SK-N-SH (cell line): Measurements from ENCODE around the gene PARP14. TPM values are rescaled to one million over a fixed set of nuclear protein-coding genes. Genes with fewer than 3 reads are reported as not detected.
A peak's percentile ranks its signal among the peaks of the same experiment; 100 is the strongest.

Experiments
- CTCF ChIA-PET: fragments of 300-600, 350-600 bp; formaldehyde crosslinking; extraction: SDS; loops from one replicate; lab custom pipeline; 2021; lab: Yijun Ruan, JAX
- POLR2A ChIA-PET: fragments of 350-600 bp; sonication (Branson Sonifier 250); formaldehyde crosslinking; extraction: SDS; loops from one replicate; lab custom pipeline; 2020; ENCODE audit warnings: antibody characterized with exemption, inconsistent platforms; lab: Yijun Ruan, JAX
- DNase-seq: peaks from one replicate; pipeline ENCODE4 v3.0.0; 2012
- H2AFZ ChIP-seq: fragments of 200-600 bp; sonication (generic); 2 replicates; pipeline ENCODE4 v1.8.1; 2016; ENCODE audit warnings: antibody characterized with exemption, mild to moderate bottlenecking, low read depth
- H3F3A ChIP-seq: fragments of 200-600 bp; sonication (generic); replicated peaks from 2 replicates; pipeline ENCODE3; 2016; ENCODE audit warnings: antibody characterized with exemption, mild to moderate bottlenecking; ENCODE audit not compliant: insufficient read depth
- H3K27ac ChIP-seq, 2 experiments: fragments of 200-500 bp in 1 of 2; fragments of 200-600 bp in 1 of 2; sonication (Bioruptor generic) in 1 of 2; sonication (generic), shearing (Covaris generic) in 1 of 2; 2 replicates each; pipeline versions ENCODE4 v1.5.1 to v1.6.1; 2014 to 2016; ENCODE audit warnings: low read depth in 2 of 2, inconsistent platforms in 1 of 2, low read length in 1 of 2, mild to moderate bottlenecking in 1 of 2, mixed read lengths in 1 of 2
- H3K27me3 ChIP-seq: fragments of 200-600 bp; sonication (generic), shearing (Covaris generic); 2 replicates; pipeline ENCODE4 v1.6.1; 2016; ENCODE audit warnings: mixed run types; ENCODE audit not compliant: insufficient read depth
- H3K36me3 ChIP-seq, 2 experiments: fragments of 200-500 bp in 1 of 2; fragments of 200-600 bp in 1 of 2; sonication (Bioruptor generic) in 1 of 2; sonication (generic) in 1 of 2; replicated peaks in 1 of 2; 2 replicates each; pipeline versions ENCODE3 to v1.5.1; 2014 to 2016; ENCODE audit warnings: low read length in 1 of 2, mild to moderate bottlenecking in 1 of 2; ENCODE audit not compliant: insufficient read depth in 2 of 2, control insufficient read depth in 1 of 2
- H3K4me1 ChIP-seq, 2 experiments: fragments of 200-500 bp in 1 of 2; fragments of 200-600 bp in 1 of 2; sonication (Bioruptor generic) in 1 of 2; sonication (generic), shearing (Covaris generic) in 1 of 2; 2 replicates each; pipeline versions ENCODE4 v1.5.1 to v1.6.1; 2014 to 2016; ENCODE audit warnings: low read depth in 1 of 2, low read length in 1 of 2, mixed run types in 1 of 2; ENCODE audit not compliant: insufficient read depth in 2 of 2, control insufficient read depth in 1 of 2
- H3K4me2 ChIP-seq: fragments of 200-600 bp; sonication (generic), shearing (Covaris generic); 2 replicates; pipeline ENCODE4 v1.6.1; 2017; ENCODE audit warnings: mixed run types
- H3K4me3 ChIP-seq, 2 experiments: fragments of 200-500 bp in 1 of 2; fragments of 200-600 bp in 1 of 2; sonication (Bioruptor generic) in 1 of 2; sonication (generic), shearing (Covaris generic) in 1 of 2; 2 replicates each; pipeline versions ENCODE4 v1.5.1 to v1.8.1; 2014 to 2016; ENCODE audit warnings: low read depth in 2 of 2, inconsistent platforms in 1 of 2, low read length in 1 of 2, mild to moderate bottlenecking in 1 of 2, mixed read lengths in 1 of 2, moderate library complexity in 1 of 2
- H3K79me2 ChIP-seq: fragments of 200-600 bp; sonication (generic); 2 replicates; pipeline ENCODE4 v1.8.1; 2017; ENCODE audit warnings: mild to moderate bottlenecking; ENCODE audit not compliant: insufficient read depth
- H3K9ac ChIP-seq: fragments of 200-600 bp; sonication (generic); 2 replicates; pipeline ENCODE4 v1.6.1; 2017; ENCODE audit warnings: mixed run types
- H3K9me2 ChIP-seq: fragments of 200-600 bp; sonication (generic); 2 replicates; pipeline ENCODE4 v1.6.1; 2017; ENCODE audit warnings: mixed run types
- H3K9me3 ChIP-seq: fragments of 200-600 bp; sonication (generic); 2 replicates; pipeline ENCODE4 v1.6.1; 2017; ENCODE audit warnings: mixed run types, mild to moderate bottlenecking, moderate library complexity
- H4K20me1 ChIP-seq: fragments of 200-600 bp; sonication (generic); 2 replicates; pipeline ENCODE4 v1.6.1; 2017; ENCODE audit warnings: mild to moderate bottlenecking, mixed run types; ENCODE audit not compliant: insufficient read depth
- ELF1 ChIP-seq: IDR thresholded peaks from 2 replicates; pipeline ENCODE4 v1.4.0; 2012
- EP300 ChIP-seq, 2 experiments: IDR thresholded peaks; 2 replicates each; pipeline versions ENCODE4 v1.4.0 to v1.6.1; 2012; ENCODE audit warnings: borderline replicate concordance in 1 of 2, low read depth in 1 of 2, low read length in 1 of 2
- EZH2phosphoT487 ChIP-seq: fragments of 200-600 bp; sonication (generic); IDR thresholded peaks from 2 replicates; pipeline ENCODE4 v1.6.1; 2017; ENCODE audit warnings: low read depth, mixed run types, mild to moderate bottlenecking, antibody characterized with exemption, moderate library complexity, borderline replicate concordance
- FOSL2 ChIP-seq: IDR thresholded peaks from 2 replicates; pipeline ENCODE4 v1.4.0; 2012; ENCODE audit warnings: low read depth, mild to moderate bottlenecking, moderate library complexity, borderline replicate concordance
- FOXJ3 ChIP-seq: sonication (generic); formaldehyde crosslinking; IDR thresholded peaks from 2 replicates; pipeline ENCODE4 v1.5.1; 2020; ENCODE audit warnings: mild to moderate bottlenecking, missing genetic modification reagents
- FOXM1 ChIP-seq: IDR thresholded peaks from 2 replicates; pipeline ENCODE4 v1.4.0; 2012; ENCODE audit warnings: low read depth, mild to moderate bottlenecking
- GATA2 ChIP-seq: sonication (generic); formaldehyde crosslinking; IDR thresholded peaks from 2 replicates; pipeline ENCODE4 v1.5.0; 2020; ENCODE audit warnings: mild to moderate bottlenecking, missing genetic modification reagents
- JUND ChIP-seq: IDR thresholded peaks from 2 replicates; pipeline ENCODE4 v1.4.0; 2012
- MAX ChIP-seq: IDR thresholded peaks from 2 replicates; pipeline ENCODE4 v1.4.0; 2012; ENCODE audit warnings: low read depth
- MXI1 ChIP-seq: IDR thresholded peaks from 2 replicates; pipeline ENCODE4 v1.6.1; 2012; ENCODE audit warnings: mild to moderate bottlenecking, low read depth, low read length, improper control_type of control experiment
- NFIC ChIP-seq: IDR thresholded peaks from 2 replicates; pipeline ENCODE4 v1.4.0; 2012; ENCODE audit warnings: borderline replicate concordance
- RCOR1 ChIP-seq: fragments of 150-350 bp; IDR thresholded peaks from 2 replicates; pipeline ENCODE4 v1.6.1; 2017; ENCODE audit warnings: antibody characterized with exemption, low read length
- SIN3A ChIP-seq: IDR thresholded peaks from 2 replicates; pipeline ENCODE4 v1.6.1; 2012; ENCODE audit warnings: low read depth, mild to moderate bottlenecking, low read length, moderate library complexity, borderline replicate concordance
- SMC3 ChIP-seq: IDR thresholded peaks from 2 replicates; pipeline ENCODE4 v1.6.1; 2012; ENCODE audit warnings: low read depth, low read length, improper control_type of control experiment
- TAF1 ChIP-seq: IDR thresholded peaks from 2 replicates; pipeline ENCODE4 v1.6.1; 2012; ENCODE audit warnings: low read depth, mild to moderate bottlenecking, low read length, moderate library complexity, borderline replicate concordance
- TCF12 ChIP-seq: IDR thresholded peaks from 2 replicates; pipeline ENCODE4 v1.4.0; 2012
- TEAD4 ChIP-seq: IDR thresholded peaks from 2 replicates; pipeline ENCODE4 v1.4.0; 2012; ENCODE audit warnings: mild to moderate bottlenecking, borderline replicate concordance; ENCODE audit not compliant: insufficient read depth
- USF2 ChIP-seq: fragments of 150-350 bp; IDR thresholded peaks from 2 replicates; pipeline ENCODE4 v1.6.1; 2017; ENCODE audit warnings: antibody characterized with exemption, low read length, low read depth, borderline replicate concordance
- ZBTB33 ChIP-seq: IDR thresholded peaks from 2 replicates; pipeline ENCODE4 v1.4.0; 2012; ENCODE audit warnings: low read depth, borderline replicate concordance
- WGBS: methylation state at CpG from one replicate; pipeline ENCODE4 v1.1.6; 2017; ENCODE audit warnings: low lambda C conversion rate; 5-methylcytosine and 5-hydroxymethylcytosine counted together
- polyA plus RNA-seq, 3 experiments: library from polyadenylated mRNA; depleted of rRNA; stranded (reverse); fragments of >200 nt; gene quantifications; 2 replicates each; pipeline ENCODE4 v1.2.3, GENCODE V29; 2012
- TF ChIP-seq, protein P1 (sequence below): IDR thresholded peaks from 2 replicates; pipeline ENCODE4 v1.4.0; 2012; ENCODE audit warnings: low read depth, borderline replicate concordance
- TF ChIP-seq, protein P2 (sequence below): IDR thresholded peaks from 2 replicates; pipeline ENCODE4 v1.6.1; 2012; ENCODE audit warnings: mild to moderate bottlenecking, low read depth, low read length, moderate library complexity

Gene PARP14
- polyA plus RNA-seq, 1 of the 3 experiments (the other 2 are of a cell fraction): 9.2 TPM

- TF ChIP-seq ZBTB33 (no peak), GATA2 (CRISPR knock-in tag) (no peak), TEAD4 (no peak), JUND (peak; percentile 18; the same call in 1 of the 2 replicates), NFIC (0 out of 2 replicates have a peak, but pooled peaks have one; percentile 8), EP300 (IDR thresholded peaks at IDR 0.05; ENCODE audit: borderline replicate concordance in 1 of 2, low read depth in 1 of 2, low read length in 1 of 2) (peak in 1 of 2 experiments; percentile 80; a peak in 2 of 4 replicates)
Observed at GRCh38 chr3:122676759-122677158, 3.9 kb upstream of the PARP14 start (continued).

DNA sequence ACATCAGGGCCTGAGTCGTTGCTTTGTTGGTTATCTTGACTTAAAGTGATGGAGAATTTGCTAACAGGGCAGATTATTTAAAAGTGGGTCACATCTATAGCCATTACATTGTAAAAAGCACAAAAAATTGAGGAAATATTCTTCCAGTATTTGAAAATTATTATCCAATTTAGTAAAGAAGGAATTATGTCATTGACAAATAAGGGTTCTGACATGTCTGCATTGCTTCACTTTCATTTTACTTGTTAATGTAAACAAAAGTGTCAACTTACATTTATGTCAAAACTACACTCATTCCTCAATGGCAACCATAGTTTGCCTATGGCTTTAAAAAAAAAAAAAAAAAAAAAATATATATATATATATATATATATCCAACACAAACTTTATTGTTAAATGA is 3.4 kb upstream of the PARP14 start:
- H3K27ac ChIP-seq: peak overlapping the region in 1 of 2 experiments; percentile 76; a peak in 2 of 4 replicates
- TF ChIP-seq MAX (no peak), NFIC (no peak), ZBTB33 (no peak), EZH2phosphoT487 (no peak), TAF1 (no peak), FOXJ3 (CRISPR knock-in tag) (no peak), TCF12 (no peak), GATA2 (CRISPR knock-in tag) (no peak), SMC3 (no peak), ELF1 (no peak), EP300 (IDR thresholded peaks at IDR 0.05; ENCODE audit: borderline replicate concordance in 1 of 2, low read depth in 1 of 2, low read length in 1 of 2) (no peak), RCOR1 (no peak), MXI1 (no peak), FOSL2 (no peak), SIN3A (no peak), USF2 (no peak), FOXM1 (no peak)
- TF ChIP-seq, protein P1, sequence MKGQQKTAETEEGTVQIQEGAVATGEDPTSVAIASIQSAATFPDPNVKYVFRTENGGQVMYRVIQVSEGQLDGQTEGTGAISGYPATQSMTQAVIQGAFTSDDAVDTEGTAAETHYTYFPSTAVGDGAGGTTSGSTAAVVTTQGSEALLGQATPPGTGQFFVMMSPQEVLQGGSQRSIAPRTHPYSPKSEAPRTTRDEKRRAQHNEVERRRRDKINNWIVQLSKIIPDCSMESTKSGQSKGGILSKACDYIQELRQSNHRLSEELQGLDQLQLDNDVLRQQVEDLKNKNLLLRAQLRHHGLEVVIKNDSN: no peak
- TF ChIP-seq, protein P2, sequence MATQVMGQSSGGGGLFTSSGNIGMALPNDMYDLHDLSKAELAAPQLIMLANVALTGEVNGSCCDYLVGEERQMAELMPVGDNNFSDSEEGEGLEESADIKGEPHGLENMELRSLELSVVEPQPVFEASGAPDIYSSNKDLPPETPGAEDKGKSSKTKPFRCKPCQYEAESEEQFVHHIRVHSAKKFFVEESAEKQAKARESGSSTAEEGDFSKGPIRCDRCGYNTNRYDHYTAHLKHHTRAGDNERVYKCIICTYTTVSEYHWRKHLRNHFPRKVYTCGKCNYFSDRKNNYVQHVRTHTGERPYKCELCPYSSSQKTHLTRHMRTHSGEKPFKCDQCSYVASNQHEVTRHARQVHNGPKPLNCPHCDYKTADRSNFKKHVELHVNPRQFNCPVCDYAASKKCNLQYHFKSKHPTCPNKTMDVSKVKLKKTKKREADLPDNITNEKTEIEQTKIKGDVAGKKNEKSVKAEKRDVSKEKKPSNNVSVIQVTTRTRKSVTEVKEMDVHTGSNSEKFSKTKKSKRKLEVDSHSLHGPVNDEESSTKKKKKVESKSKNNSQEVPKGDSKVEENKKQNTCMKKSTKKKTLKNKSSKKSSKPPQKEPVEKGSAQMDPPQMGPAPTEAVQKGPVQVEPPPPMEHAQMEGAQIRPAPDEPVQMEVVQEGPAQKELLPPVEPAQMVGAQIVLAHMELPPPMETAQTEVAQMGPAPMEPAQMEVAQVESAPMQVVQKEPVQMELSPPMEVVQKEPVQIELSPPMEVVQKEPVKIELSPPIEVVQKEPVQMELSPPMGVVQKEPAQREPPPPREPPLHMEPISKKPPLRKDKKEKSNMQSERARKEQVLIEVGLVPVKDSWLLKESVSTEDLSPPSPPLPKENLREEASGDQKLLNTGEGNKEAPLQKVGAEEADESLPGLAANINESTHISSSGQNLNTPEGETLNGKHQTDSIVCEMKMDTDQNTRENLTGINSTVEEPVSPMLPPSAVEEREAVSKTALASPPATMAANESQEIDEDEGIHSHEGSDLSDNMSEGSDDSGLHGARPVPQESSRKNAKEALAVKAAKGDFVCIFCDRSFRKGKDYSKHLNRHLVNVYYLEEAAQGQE: no peak
- TF ChIP-seq, all 33 proteins: peak for 0
- H3K36me3 ChIP-seq: no peaks in the 10 kb centered on the region
- no peaks in the 10 kb centered on the region for H3K9me2 ChIP-seq
- ChIA-PET CTCF (interaction anchor here (1.4 to 5.8 kb wide), 4 partner anchors 8 to 219 kb away, joined by 3 to 84 read pairs (median 24); no protein-coding TSS in a partner anchor), POLR2A (interaction anchor here (0.9 kb wide), 1 partner anchor 113 kb away, joined by 3 read pairs; the partner anchor contains the start of genes DTX3L and PARP9)
- peaks cover 4% of the 10 kb centered on the region; the same call in 1 of the 2 replicates for H3K79me2 ChIP-seq
- WGBS: 11% methylated on average over 1 of the region's 1 CpG
- no peaks in the 10 kb centered on the region for H3K9me3 ChIP-seq
- no peak for DNase-seq
- peaks cover 20% of the 10 kb centered on the region for H3F3A ChIP-seq
- no peaks in the 10 kb centered on the region for H3K27me3 ChIP-seq
- H3K9ac ChIP-seq: no peak overlapping the region
- H4K20me1 ChIP-seq: no peaks in the 10 kb centered on the region
- H3K4me3 ChIP-seq: no peak overlapping the region; a peak in 1 of 4 replicates
- H2AFZ ChIP-seq: no peak overlapping the region
- H3K4me1 ChIP-seq: peaks cover 12 to 16% of the 10 kb centered on the region in 2 experiments; a peak in 3 of 4 replicates
- H3K4me2 ChIP-seq: no peak overlapping the region
